ENCODE measurements around the gene HDAC1.

The HDAC1 gene

GRCh38 chr1:32247452-32247851 lies 44.4 kb upstream of the HDAC1 start:
- H3K4me2 ChIP-seq (ENCODE audit: insufficient read depth, low read length), result no peak overlapping the region
- ATAC-seq (ENCODE audit: insufficient read depth, low read depth) (no peak), DNase-seq (no peak)
- peak overlapping the region; percentile 28; the same call in 1 of the 2 replicates for H2AFZ ChIP-seq (ENCODE audit: low read depth, low read length)
- H3K27me3 ChIP-seq (ENCODE audit: insufficient read depth, low read length, poor library complexity), result no peaks in the 10 kb centered on the region
- H3K9ac ChIP-seq (ENCODE audit: low read depth, low read length), result peak overlapping the region; percentile 70; the same call in 1 of the 2 replicates
- no peaks in the 10 kb centered on the region; the same call in 1 of the 2 replicates for H3K36me3 ChIP-seq (ENCODE audit: insufficient read depth, low read length)
- H3K79me2 ChIP-seq (ENCODE audit: insufficient read depth, low read length), result peaks cover 17% of the 10 kb centered on the region
- no peak overlapping the region for H3K4me3 ChIP-seq (ENCODE audit: low read depth in 1 of 2, low read length in 2 of 2)
- TF ChIP-seq, protein P1, sequence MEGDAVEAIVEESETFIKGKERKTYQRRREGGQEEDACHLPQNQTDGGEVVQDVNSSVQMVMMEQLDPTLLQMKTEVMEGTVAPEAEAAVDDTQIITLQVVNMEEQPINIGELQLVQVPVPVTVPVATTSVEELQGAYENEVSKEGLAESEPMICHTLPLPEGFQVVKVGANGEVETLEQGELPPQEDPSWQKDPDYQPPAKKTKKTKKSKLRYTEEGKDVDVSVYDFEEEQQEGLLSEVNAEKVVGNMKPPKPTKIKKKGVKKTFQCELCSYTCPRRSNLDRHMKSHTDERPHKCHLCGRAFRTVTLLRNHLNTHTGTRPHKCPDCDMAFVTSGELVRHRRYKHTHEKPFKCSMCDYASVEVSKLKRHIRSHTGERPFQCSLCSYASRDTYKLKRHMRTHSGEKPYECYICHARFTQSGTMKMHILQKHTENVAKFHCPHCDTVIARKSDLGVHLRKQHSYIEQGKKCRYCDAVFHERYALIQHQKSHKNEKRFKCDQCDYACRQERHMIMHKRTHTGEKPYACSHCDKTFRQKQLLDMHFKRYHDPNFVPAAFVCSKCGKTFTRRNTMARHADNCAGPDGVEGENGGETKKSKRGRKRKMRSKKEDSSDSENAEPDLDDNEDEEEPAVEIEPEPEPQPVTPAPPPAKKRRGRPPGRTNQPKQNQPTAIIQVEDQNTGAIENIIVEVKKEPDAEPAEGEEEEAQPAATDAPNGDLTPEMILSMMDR (IDR thresholded peaks at IDR 0.05; ENCODE audit: borderline replicate concordance, extremely low read depth, low read length, poor library complexity, severe bottlenecking), result no peak
- no peak for TF ChIP-seq EZH2 (IDR thresholded peaks at IDR 0.05; ENCODE audit: borderline replicate concordance, low read depth, low read length, severe bottlenecking)
- H3K27ac ChIP-seq (ENCODE audit: low read length), result peak overlapping the region; percentile 98
- H3K4me1 ChIP-seq (ENCODE audit: insufficient read depth, low read length), result peaks cover 55% of the 10 kb centered on the region
- no peaks in the 10 kb centered on the region for H3K9me3 ChIP-seq (ENCODE audit: insufficient read depth, low read length, severe bottlenecking)
- H4K20me1 ChIP-seq (ENCODE audit: insufficient read depth, low read length), result no peaks in the 10 kb centered on the region

DNA sequence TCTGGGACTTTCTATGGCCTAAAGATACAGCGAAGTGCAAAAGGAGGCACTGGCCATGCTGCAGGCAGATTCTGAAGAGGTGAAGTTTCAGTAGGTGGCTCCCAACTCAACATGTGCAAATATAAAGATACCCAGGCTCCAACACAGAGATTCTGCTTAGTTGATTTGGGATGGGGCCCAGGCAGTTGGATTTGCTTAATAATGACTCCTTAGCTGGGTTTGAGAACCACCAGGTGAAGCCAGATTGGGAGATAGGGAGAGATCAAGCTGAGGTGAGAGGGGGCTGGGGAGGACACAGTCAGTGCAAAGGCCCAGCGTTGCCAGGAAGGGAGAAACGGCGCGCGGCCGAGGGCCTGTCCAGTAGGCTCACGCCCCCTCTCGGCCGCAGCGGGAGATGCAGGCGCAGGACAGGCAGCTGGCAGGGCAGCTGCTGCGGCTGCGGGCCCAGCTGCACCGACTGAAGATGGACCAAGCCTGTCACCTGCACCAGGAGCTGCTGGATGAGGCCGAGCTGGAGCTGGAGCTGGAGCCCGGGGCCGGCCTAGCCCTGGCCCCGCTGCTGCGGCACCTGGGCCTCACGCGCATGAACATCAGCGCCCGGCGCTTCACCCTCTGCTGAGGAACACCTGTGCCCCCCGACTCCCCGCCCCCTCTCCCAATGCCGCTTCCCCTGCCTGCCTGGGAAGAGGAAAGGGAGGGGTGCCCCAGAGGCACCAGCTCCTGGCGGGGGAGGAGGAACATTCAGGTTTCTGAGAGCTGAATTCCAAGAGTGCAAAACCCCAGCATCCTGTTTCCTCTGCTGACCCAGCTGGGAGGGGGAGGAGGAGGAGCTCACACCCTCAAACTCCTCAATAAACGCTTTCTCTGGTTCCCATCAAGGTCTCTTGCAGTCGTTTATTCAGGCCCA lies 43.6 kb upstream of the HDAC1 start:
- H2AFZ ChIP-seq (ENCODE audit: low read depth, low read length), result peak overlapping the region; percentile 28; the same call in 1 of the 2 replicates
- H3K27me3 ChIP-seq (ENCODE audit: insufficient read depth, low read length, poor library complexity), result no peaks in the 10 kb centered on the region
- H4K20me1 ChIP-seq (ENCODE audit: insufficient read depth, low read length), result no peaks in the 10 kb centered on the region
- no peaks in the 10 kb centered on the region; the same call in 1 of the 2 replicates for H3K36me3 ChIP-seq (ENCODE audit: insufficient read depth, low read length)
- peaks cover 25% of the 10 kb centered on the region for H3K79me2 ChIP-seq (ENCODE audit: insufficient read depth, low read length)
- no peak overlapping the region; a peak in 1 of 4 replicates for H3K4me3 ChIP-seq (ENCODE audit: low read depth in 1 of 2, low read length in 2 of 2)
- H3K9ac ChIP-seq (ENCODE audit: low read depth, low read length), result peak overlapping the region; percentile 70
- no peaks in the 10 kb centered on the region for H3K9me3 ChIP-seq (ENCODE audit: insufficient read depth, low read length, severe bottlenecking)
- peaks cover 63% of the 10 kb centered on the region for H3K4me1 ChIP-seq (ENCODE audit: insufficient read depth, low read length)
- H3K4me2 ChIP-seq (ENCODE audit: insufficient read depth, low read length), result peak overlapping the region; percentile 41
- TF ChIP-seq, protein P1 (IDR thresholded peaks at IDR 0.05; ENCODE audit: borderline replicate concordance, extremely low read depth, low read length, poor library complexity, severe bottlenecking), result peak; percentile 48
- no peak for TF ChIP-seq EZH2 (IDR thresholded peaks at IDR 0.05; ENCODE audit: borderline replicate concordance, low read depth, low read length, severe bottlenecking)
- peak; percentile 16 for ATAC-seq (ENCODE audit: insufficient read depth, low read depth)
- H3K27ac ChIP-seq (ENCODE audit: low read length), result peak overlapping the region; percentile 98
- peak; percentile 86 for DNase-seq

- no peaks in the 10 kb centered on the region for H3K27me3 ChIP-seq (ENCODE audit: insufficient read depth, low read length, poor library complexity)
- TF ChIP-seq, protein P1 (IDR thresholded peaks at IDR 0.05; ENCODE audit: borderline replicate concordance, extremely low read depth, low read length, poor library complexity, severe bottlenecking), result no peak
- TF ChIP-seq EZH2 (IDR thresholded peaks at IDR 0.05; ENCODE audit: borderline replicate concordance, low read depth, low read length, severe bottlenecking), result no peak
- peak overlapping the region; percentile 70 for H3K9ac ChIP-seq (ENCODE audit: low read depth, low read length)
- peaks cover 5% of the 10 kb centered on the region; the same call in 1 of the 2 replicates for H3K36me3 ChIP-seq (ENCODE audit: insufficient read depth, low read length)
- no peaks in the 10 kb centered on the region for H3K9me3 ChIP-seq (ENCODE audit: insufficient read depth, low read length, severe bottlenecking)
- H3K79me2 ChIP-seq (ENCODE audit: insufficient read depth, low read length), result peaks cover 43% of the 10 kb centered on the region
- H4K20me1 ChIP-seq (ENCODE audit: insufficient read depth, low read length), result no peaks in the 10 kb centered on the region
- peaks cover 79% of the 10 kb centered on the region for H3K4me1 ChIP-seq (ENCODE audit: insufficient read depth, low read length)
- DNase-seq (peak; percentile 93), ATAC-seq (ENCODE audit: insufficient read depth, low read depth) (peak; percentile 74)
- peak overlapping the region; percentile 63 for H2AFZ ChIP-seq (ENCODE audit: low read depth, low read length)
- H3K4me3 ChIP-seq (ENCODE audit: low read depth in 1 of 2, low read length in 2 of 2), result peak overlapping the region in 1 of 2 experiments; percentile 63; a peak in 2 of 4 replicates
- H3K4me2 ChIP-seq (ENCODE audit: insufficient read depth, low read length), result peak overlapping the region; percentile 81
- H3K27ac ChIP-seq (ENCODE audit: low read length), result peak overlapping the region; percentile 98
Observed at GRCh38 chr1:32249831-32250525, 41.9 kb upstream of the HDAC1 start.

Measured in DND-41 (cell line).